ENCODE data around the gene QRSL1.
"Not testable (repeated sequence)": the region's sequence is repeated elsewhere in the genome, so short reads cannot be mapped to it uniquely, and the experiment has no call there.

QRSL1 gene

GRCh38 chr6:106614592-106615257, 14.7 kb upstream of the QRSL1 start:
- Mint-ChIP-seq H3K4me1 (ENCODE audit: low read depth) (no peaks in the 10 kb centered on the region), H3K36me3 (ENCODE audit: low read depth) (peaks cover 41% of the 10 kb centered on the region), H3K27ac (no peak overlapping the region), H3K4me3 (no peak overlapping the region), H3K9me3 (no peaks in the 10 kb centered on the region), H3K27me3 (no peaks in the 10 kb centered on the region)
- intact Hi-C loops (cut with micrococcal nuclease) = no loop called here

- Mint-ChIP-seq H3K27ac (no peak overlapping the region), H3K4me3 (no peak overlapping the region), H3K27me3 (no peaks in the 10 kb centered on the region), H3K4me1 (ENCODE audit: low read depth) (no peaks in the 10 kb centered on the region), H3K36me3 (ENCODE audit: low read depth) (peaks cover 56% of the 10 kb centered on the region), H3K9me3 (no peaks in the 10 kb centered on the region)
- intact Hi-C loops (cut with micrococcal nuclease) = no loop called here
Observed at GRCh38 chr6:106617302-106617701, 12.1 kb upstream of the QRSL1 start.

DNA sequence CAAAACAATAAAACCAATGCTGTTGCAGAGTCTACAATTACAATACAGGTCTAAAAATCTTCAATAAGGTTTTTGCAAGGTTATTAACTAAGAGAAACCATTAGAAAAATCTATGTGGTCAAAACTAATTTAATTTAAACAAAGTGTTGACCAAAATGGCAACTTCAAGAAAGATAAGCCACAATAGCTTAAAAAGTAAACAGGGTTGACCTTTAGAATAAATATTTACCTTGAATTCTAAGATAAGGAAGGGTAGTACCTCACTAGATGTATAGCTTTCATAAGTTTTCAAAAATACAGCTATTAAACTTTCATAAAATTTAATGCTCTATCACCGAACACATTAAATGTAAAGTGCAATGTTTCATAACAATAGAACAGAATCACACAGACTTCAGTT, 11.5 kb upstream of the QRSL1 start:
- Mint-ChIP-seq H3K9me3 (peaks cover 2% of the 10 kb centered on the region), H3K27ac (no peak overlapping the region), H3K4me3 (no peak overlapping the region), H3K27me3 (no peaks in the 10 kb centered on the region), H3K4me1 (ENCODE audit: low read depth) (no peaks in the 10 kb centered on the region), H3K36me3 (ENCODE audit: low read depth) (peaks cover 56% of the 10 kb centered on the region)
- intact Hi-C loops (cut with micrococcal nuclease) = no loop called here

DNA sequence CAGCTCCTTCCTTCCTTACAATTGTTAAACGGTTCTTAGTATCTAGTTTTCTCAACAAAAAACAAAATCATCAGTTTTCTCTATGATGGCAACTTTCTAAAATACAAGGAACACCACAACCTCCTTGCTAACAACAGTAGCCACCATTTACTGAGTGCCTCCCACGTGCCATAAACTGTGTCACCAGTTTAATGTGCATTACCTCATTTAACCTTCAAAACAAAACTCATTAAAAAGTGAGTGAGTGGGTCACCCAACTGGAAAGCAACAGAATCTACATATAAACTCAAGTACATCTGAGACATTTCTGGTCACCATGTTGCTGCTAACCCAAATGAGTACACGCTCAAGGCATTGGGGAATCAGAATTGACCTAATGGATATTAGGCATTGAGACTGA, 11.1 kb upstream of the QRSL1 start:
- Mint-ChIP-seq H3K9me3 (peaks cover 6% of the 10 kb centered on the region), H3K27me3 (no peaks in the 10 kb centered on the region), H3K27ac (no peak overlapping the region), H3K36me3 (ENCODE audit: low read depth) (peaks cover 59% of the 10 kb centered on the region), H3K4me3 (no peak overlapping the region), H3K4me1 (ENCODE audit: low read depth) (no peaks in the 10 kb centered on the region)
- intact Hi-C loops (cut with micrococcal nuclease) = no loop called here

- Mint-ChIP-seq H3K4me3 (no peak overlapping the region), H3K27me3 (no peaks in the 10 kb centered on the region), H3K4me1 (ENCODE audit: low read depth) (no peaks in the 10 kb centered on the region), H3K36me3 (ENCODE audit: low read depth) (peaks cover 50% of the 10 kb centered on the region), H3K27ac (no peak overlapping the region), H3K9me3 (peaks cover 6% of the 10 kb centered on the region)
- intact Hi-C loops (cut with micrococcal nuclease) = no loop called here
Observed at GRCh38 chr6:106619223-106619622, 10.2 kb upstream of the QRSL1 start.

- Mint-ChIP-seq H3K4me3 (no peak overlapping the region), H3K27ac (no peak overlapping the region), H3K9me3 (peaks cover 6% of the 10 kb centered on the region), H3K36me3 (ENCODE audit: low read depth) (peaks cover 38% of the 10 kb centered on the region), H3K4me1 (ENCODE audit: low read depth) (no peaks in the 10 kb centered on the region), H3K27me3 (no peaks in the 10 kb centered on the region)
- intact Hi-C loops (cut with micrococcal nuclease) = no loop called here
Observed at GRCh38 chr6:106620931-106621672, 8.3 kb upstream of the QRSL1 start.

DNA sequence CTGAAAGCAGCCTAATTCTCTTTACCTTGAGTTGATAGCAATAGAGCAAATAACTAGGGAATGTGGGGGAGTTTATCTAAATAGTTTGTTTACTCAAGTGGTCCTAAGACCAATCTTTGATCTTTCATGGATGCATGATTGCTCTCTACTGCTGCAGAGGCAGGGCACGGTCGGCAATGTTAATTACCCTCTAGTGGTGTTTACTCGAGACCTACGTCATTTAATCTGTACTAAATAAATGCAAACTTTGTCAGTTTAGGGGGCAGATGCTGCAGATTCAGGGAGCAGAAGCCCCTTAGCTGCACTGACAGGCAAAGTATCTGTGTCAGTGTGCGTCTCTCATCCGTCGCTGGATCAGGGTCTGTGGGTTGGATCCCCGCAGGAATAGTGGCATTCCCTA, 7.0 kb upstream of the QRSL1 start:
- Mint-ChIP-seq H3K4me1 (ENCODE audit: low read depth) (no peaks in the 10 kb centered on the region), H3K36me3 (ENCODE audit: low read depth) (peaks cover 33% of the 10 kb centered on the region), H3K27ac (no peak overlapping the region), H3K27me3 (no peaks in the 10 kb centered on the region), H3K9me3 (peaks cover 6% of the 10 kb centered on the region), H3K4me3 (no peak overlapping the region)
- intact Hi-C loops (cut with micrococcal nuclease) = no loop called here

DNA sequence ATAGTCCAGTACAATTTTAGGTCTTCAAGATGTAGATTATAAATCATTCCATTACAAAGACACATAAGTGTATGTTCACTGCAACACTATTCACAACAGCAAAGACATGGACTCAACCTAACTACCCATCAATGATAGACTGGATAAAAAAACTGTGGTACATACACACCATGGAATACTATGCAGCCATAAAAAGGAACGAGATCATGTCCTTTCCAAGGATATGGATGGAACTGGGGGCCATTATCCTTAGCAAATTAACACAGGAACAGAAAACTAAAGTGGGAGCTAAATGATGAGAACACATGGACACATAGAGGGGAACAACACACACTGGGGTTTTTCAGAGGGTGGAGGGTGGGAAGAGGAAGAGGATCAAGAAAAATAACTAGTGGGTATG, 6.3 kb upstream of the QRSL1 start:
- Mint-ChIP-seq H3K4me3 (no peak overlapping the region), H3K27ac (no peak overlapping the region), H3K27me3 (no peaks in the 10 kb centered on the region), H3K4me1 (ENCODE audit: low read depth) (no peaks in the 10 kb centered on the region), H3K36me3 (ENCODE audit: low read depth) (peaks cover 30% of the 10 kb centered on the region), H3K9me3 (peaks cover 6% of the 10 kb centered on the region)
- intact Hi-C loops (cut with micrococcal nuclease) = no loop called here

DNA sequence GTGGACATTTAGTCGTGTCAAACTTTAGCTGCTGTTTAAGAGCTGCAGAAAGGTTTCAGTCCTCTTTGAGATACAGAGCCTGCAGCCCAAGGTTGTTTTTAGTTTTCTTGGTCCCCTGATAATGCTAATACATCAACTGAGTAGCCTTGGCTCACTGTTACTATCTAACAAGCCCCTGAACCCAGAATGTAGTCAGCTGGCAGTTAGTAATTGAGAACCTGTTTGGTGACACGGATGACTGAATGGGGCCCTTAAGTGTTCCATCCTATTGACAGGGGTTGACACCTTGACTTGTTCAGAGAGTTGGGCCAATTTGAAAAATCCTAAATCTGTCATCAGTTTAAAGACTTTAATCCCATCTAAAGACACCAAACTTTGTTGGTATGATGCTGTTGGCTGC, 2.9 kb upstream of the QRSL1 start:
- H3K9me3 Mint-ChIP-seq = peaks cover 6% of the 10 kb centered on the region
- no peaks in the 10 kb centered on the region for H3K27me3 Mint-ChIP-seq
- H3K4me3 Mint-ChIP-seq = no peak overlapping the region
- intact Hi-C loops (cut with micrococcal nuclease) = no loop called here
- H3K27ac Mint-ChIP-seq = no peak overlapping the region
- H3K4me1 Mint-ChIP-seq (ENCODE audit: low read depth) = peaks cover 9% of the 10 kb centered on the region
- H3K36me3 Mint-ChIP-seq (ENCODE audit: low read depth) = peaks cover 25% of the 10 kb centered on the region

DNA sequence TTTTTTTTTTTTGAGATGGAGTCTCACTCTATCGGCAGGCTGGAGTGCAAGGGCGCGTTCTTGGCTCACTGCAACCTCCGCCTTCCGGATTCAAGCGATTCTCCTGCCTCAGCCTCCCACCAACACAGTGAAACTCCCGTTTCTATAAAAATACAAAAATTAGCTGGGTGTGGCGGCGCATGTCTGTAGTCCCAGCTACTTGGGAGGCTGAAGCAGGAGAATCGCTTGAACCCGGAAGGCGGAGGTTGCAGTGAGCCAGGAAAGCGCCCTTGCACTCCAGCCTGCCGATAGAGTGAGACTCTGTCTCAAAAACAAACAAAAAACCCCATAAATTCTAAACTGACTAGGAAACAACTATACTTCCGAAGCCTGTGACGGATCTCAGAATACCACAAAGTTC, 1.6 kb upstream of the QRSL1 start:
- intact Hi-C loops (cut with micrococcal nuclease); H3K9me3 Mint-ChIP-seq; H3K27ac Mint-ChIP-seq; H3K27me3 Mint-ChIP-seq; H3K4me1 Mint-ChIP-seq (ENCODE audit: low read depth): not testable (repeated sequence)
- Mint-ChIP-seq H3K4me3 (peak overlapping the region; percentile 39), H3K36me3 (ENCODE audit: low read depth) (peaks cover 18% of the 10 kb centered on the region)

GRCh38 chr6:106628658-106629102, 698 bp upstream of the QRSL1 start:
- H3K4me1 Mint-ChIP-seq (ENCODE audit: low read depth) = peaks cover 9% of the 10 kb centered on the region
- H3K36me3 Mint-ChIP-seq (ENCODE audit: low read depth) = peaks cover 16% of the 10 kb centered on the region
- no peaks in the 10 kb centered on the region for H3K9me3 Mint-ChIP-seq
- H3K4me3 Mint-ChIP-seq = peak overlapping the region; percentile 81
- H3K27me3 Mint-ChIP-seq = no peaks in the 10 kb centered on the region
- H3K27ac Mint-ChIP-seq = peak overlapping the region; percentile 91
- intact Hi-C loops (cut with micrococcal nuclease) = loop anchor here (1.0 kb wide), 1 partner anchor 9 kb away; no protein-coding TSS in a partner anchor

DNA sequence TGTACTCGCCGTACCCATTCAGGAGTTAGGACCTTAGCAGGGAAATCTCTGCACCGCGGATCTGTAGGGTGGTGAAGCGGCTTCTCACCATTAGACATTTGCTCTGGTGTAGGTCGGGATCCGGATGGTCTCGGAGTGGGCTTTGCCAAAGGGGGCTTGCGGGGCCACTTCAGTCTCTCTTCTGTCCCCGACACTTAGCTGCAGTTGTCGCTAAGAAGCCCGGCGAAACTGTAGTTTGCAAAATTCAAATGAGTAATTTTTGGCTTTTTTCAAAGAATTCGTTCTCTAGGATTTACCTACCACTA, 433 bp downstream of the QRSL1 start:
- H3K4me1 Mint-ChIP-seq (ENCODE audit: low read depth) = peaks cover 19% of the 10 kb centered on the region
- H3K27ac Mint-ChIP-seq = peak overlapping the region; percentile 91
- H3K4me3 Mint-ChIP-seq = peak overlapping the region; percentile 81
- no peaks in the 10 kb centered on the region for H3K9me3 Mint-ChIP-seq
- intact Hi-C loops (cut with micrococcal nuclease) = loop anchor here (1.0 kb wide), 1 partner anchor 7 kb away; no protein-coding TSS in a partner anchor
- no peaks in the 10 kb centered on the region for H3K27me3 Mint-ChIP-seq
- H3K36me3 Mint-ChIP-seq (ENCODE audit: low read depth) = peaks cover 22% of the 10 kb centered on the region

DNA sequence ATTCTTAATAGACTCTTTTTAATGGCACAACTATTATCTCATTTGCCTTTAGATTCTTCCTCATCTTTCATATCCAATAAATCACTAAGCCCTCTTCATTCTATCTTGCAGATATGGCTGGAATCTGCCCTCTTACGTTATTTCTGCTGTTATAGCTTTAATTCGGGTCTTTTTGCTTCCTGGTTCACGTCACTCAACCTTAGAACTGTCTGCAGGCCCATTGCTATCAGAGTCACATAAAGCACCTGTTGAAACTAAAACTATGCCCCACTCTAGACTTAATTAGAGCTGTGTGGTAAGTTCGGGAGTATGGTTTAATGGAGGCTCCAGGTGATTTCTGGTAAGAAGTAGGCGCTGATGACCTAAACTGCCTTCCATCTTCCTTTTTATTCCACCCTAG, 988 bp downstream of the QRSL1 start:
- Mint-ChIP-seq H3K36me3 (ENCODE audit: low read depth) (peaks cover 22% of the 10 kb centered on the region), H3K27ac (peak overlapping the region; percentile 91), H3K4me1 (ENCODE audit: low read depth) (peaks cover 24% of the 10 kb centered on the region), H3K4me3 (peak overlapping the region; percentile 81), H3K27me3 (no peaks in the 10 kb centered on the region), H3K9me3 (no peaks in the 10 kb centered on the region)
- intact Hi-C loops (cut with micrococcal nuclease) = no loop called here

DNA sequence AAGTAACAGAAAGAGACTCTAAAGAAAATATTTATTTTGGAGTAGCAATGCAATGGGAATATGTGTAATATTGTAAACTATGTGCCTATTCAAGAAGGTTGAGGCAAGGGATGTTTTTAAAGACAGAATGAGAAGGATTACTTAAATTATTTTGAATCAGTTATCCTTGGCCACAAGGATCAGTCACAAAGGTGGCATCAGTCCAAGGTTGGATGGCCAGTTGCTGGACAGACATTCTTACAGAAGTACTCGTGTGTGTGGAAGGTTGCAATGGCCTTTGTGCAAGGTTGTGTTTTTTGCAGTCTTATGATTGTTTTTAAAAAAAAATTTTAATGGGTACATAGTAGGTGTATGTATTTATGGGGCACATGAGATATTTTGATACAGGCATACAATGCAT, 2.0 kb downstream of the QRSL1 start:
- Mint-ChIP-seq H3K4me1 (ENCODE audit: low read depth) (peaks cover 25% of the 10 kb centered on the region), H3K27me3 (no peaks in the 10 kb centered on the region), H3K27ac (no peak overlapping the region), H3K4me3 (no peak overlapping the region), H3K36me3 (ENCODE audit: low read depth) (peaks cover 22% of the 10 kb centered on the region), H3K9me3 (no peaks in the 10 kb centered on the region)
- intact Hi-C loops (cut with micrococcal nuclease) = no loop called here

- intact Hi-C loops (cut with micrococcal nuclease) = no loop called here
- no peaks in the 10 kb centered on the region for H3K27me3 Mint-ChIP-seq
- no peak overlapping the region for H3K27ac Mint-ChIP-seq
- no peaks in the 10 kb centered on the region for H3K9me3 Mint-ChIP-seq
- H3K4me3 Mint-ChIP-seq = no peak overlapping the region
- peaks cover 53% of the 10 kb centered on the region for H3K4me1 Mint-ChIP-seq (ENCODE audit: low read depth)
- peaks cover 17% of the 10 kb centered on the region for H3K36me3 Mint-ChIP-seq (ENCODE audit: low read depth)
Observed at GRCh38 chr6:106634565-106634964, 5.2 kb downstream of the QRSL1 start.
